Measurements from ENCODE around the gene KLHDC9.
"Not testable (repeated sequence)": the region's sequence is repeated elsewhere in the genome, so short reads cannot be mapped to it uniquely, and the experiment has no call there.

Gene KLHDC9

GRCh38 chr1:161099090-161099802, 1.1 kb downstream of the KLHDC9 start:
- no peak for DNase-seq

DNA sequence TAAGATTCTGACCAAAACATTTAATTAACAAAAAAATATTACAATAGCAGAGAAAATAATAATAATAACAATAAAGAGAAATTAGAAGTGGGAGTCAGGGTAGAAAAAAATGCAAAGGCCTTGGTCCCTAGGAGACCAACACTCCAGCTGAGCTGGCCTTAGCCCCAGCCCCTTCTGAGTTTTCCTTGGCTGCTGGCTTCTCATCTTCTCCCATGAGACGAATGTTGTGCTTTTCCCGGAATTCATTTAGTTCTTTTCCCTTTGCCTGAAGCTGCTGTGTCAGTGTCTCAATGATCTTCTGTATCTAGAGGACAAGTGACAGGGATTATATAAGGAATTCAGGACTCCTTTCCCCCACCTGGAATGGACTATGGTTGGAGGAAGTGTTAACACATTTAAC, 2.4 kb downstream of the KLHDC9 start:
- DNase-seq, result no peak

DNA sequence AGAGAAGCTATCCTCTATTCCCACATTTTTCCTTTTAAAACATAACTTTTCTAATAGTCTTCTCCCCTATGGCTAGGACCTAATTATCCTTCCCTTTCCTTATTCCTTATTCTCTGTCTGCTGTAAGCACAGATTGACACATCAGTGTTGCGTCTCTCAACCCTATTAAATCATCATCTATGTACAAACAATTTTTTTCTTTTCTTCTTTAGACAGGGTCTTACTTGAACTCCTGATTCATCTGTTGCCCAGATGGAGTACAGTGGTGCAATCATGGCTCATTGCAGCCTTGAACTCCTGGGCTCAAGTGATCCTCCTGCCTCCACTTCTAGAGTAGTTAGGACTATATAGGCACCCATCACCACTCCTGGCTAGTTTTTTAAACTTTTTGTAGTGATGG, 8.3 kb downstream of the KLHDC9 start:
- DNase-seq, result no peak

DNA sequence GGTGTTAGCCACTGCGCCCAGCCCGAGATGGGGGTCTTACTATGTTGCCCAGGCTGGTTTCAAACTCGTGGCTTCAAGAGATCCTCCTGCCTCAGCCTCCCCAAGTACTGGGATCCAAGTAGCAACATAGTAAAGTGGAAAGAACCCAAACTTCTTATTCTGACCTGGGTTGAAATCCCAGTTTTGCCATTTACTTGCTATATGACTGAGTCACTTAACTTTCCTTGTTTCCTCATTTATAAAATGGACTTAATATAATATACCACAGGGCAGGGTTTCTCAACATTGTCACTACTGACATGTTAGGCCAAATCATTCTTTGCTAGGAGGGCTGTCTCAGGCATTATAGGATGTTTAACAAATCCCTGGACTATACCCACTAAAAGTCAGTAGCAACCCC, 13.0 kb downstream of the KLHDC9 start:
- no peak for DNase-seq

GRCh38 chr1:161111527-161111926, 13.4 kb downstream of the KLHDC9 start:
- DNase-seq, result no peak

DNA sequence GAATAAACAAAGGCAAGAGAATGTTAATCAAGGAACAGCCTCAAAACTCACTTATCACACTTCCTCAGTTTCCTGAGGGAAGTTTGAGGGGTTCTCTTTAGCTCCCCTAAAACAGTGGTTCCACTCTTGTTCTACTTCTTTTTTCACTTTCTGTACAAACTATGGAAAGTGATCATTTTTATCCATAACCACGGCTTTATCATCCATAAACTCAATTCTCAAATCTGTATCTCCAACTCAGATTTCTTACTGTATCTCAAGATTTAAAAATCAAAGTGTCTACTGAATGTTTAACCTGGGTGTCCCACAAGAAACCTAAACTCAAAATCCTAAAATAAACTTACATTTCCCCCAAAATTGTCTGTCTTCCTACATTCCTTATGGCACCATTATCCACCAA, 15.8 kb downstream of the KLHDC9 start:
- DNase-seq, result no peak

DNA sequence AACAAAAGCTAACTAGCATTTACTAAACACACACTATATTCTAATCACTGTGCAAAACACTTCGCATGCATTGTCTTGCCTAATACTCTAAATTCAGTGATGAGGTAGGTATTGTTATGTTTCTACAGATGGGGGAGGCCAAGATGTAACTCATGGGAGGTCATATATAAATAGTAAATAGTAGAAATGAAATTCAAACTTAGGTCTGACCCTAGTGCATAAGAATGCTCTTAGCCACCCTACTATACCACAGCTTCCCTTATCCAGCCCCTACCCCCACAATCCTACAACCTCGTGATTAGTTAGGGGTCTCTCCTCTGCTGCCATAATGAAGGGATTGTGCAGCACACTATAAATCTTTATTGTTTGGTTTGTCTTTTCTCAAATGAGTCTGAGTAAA, 16.4 kb downstream of the KLHDC9 start:
- peak; percentile 25 for DNase-seq

GRCh38 chr1:161115132-161115711, 17.1 kb downstream of the KLHDC9 start:
- peak; percentile 83 for DNase-seq

- DNase-seq, result not testable (repeated sequence)
Measured at GRCh38 chr1:161115961-161116360, 17.8 kb downstream of the KLHDC9 start.

DNA sequence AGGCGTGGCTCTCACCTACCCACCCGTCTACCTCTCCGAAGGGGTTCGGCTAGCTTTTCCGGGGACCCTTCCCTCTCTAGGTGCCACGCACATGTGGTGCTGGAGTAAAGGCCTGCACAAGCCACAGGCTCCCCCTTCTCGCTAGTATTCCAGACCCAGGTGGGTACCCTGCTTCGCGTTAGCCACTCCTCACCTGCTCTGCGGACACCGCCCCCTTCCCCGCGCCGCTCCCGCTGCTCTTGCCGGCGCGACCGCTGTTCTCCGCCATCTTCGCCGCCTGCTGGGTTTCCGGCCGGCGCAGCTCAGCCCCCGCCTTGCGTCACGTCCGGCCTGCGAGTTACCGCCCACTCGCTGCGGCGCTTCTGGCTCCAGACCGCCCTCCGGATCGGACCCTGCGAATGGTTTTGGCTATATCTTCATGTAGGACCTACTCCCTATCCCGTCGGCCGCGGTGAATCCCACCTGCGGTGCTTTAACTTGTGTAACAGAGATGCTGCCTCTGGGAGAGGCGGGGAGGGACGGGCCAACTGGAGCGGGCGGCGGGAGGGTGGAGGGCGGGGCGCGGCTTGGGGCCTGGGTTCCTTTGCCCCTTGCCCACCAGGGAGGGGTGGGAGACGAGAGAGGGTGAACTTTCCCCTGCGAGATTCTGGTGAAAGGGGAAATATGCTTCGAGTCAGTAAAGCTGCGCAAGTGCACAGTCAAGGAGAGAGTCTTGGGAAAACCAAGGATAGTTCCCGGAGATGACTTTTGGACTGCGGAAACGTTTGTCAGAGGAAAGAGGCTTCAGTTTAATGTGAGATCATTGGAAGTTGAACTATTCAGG, 19.8 kb downstream of the KLHDC9 start, which contains the start of the genes NIT1 and PFDN2:
NIT1 (plus strand) TSS at position 347 of the 823 bp plus-strand sequence; CDS start at position 419, 72 bp downstream.
PFDN2 (minus strand) TSS at position 279 of the 823 bp plus-strand sequence; CDS start at position 268, 11 bp downstream.
- DNase-seq, result peak; percentile 81

DNA sequence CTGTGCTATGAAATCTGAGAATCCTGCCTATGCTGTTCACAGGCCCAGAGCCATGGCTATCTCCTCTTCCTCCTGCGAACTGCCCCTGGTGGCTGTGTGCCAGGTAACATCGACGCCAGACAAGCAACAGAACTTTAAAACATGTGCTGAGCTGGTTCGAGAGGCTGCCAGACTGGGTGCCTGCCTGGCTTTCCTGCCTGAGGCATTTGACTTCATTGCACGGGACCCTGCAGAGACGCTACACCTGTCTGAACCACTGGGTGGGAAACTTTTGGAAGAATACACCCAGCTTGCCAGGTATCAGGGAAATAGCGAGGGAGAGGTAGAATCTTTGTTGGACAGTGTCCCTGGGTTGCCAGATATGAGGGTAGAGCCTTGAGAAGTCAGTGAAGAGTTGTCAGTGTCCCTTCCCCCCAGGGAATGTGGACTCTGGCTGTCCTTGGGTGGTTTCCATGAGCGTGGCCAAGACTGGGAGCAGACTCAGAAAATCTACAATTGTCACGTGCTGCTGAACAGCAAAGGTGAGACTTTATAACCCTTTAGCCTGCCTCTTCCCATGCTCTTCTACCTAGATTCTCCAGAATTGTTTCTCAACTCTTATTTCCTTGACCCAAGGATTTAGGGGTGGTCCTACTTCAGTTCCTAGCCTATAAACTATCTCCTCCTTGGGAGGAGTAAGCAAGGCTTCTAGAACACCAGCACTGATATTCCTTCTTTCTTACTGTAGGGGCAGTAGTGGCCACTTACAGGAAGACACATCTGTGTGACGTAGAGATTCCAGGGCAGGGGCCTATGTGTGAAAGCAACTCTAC, 21.1 kb downstream of the KLHDC9 start:
- DNase-seq, result peak; percentile 71

DNA sequence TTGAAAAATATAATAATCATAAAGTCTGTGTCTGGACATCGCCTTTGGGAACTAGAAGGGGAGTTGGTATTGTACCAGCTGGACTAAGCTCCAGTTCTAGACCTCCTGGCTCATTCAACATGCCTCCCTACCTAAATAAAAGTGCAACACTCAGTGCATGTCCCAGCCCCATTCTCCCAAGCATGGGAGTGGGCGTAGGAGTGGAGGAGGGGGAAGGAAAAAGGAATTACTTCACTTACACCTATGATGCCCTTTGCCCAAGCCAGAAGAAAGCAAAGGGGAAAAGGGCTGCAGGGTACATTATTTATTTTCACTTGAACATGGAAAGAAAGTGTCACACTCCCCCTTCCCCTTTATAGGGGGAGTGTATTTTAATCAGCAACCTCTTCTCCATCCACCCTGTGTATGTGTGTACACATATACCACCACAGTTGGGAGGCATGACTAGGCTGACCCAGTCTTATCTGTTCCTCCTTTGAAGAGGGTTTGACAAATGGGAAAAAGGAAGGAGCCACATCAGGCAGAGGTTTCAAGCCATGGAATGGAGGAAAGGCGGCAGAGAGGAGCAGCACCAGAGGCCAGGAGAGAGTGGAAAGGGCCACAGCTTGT, 23.0 kb downstream of the KLHDC9 start:
- DNase-seq, result no peak

DNA sequence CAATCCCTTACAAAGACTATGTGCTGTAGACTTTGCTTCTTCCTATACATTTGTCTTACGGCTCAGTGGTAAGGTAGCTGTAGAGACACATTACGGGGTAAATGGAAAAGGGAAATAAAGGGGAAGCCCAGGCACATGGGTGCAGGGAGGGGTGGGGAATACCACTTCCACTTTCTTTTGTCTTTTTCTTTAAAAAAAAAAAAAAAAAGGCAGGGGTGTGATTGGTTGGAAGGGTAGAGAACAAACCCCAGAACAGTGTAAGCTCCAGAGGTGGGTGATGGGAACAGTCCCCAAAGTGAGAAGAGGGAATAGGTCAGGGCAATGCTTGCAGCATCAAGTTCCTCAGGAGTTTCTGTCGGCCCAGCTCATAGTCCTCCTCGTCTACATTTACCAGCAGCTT, 23.7 kb downstream of the KLHDC9 start:
- no peak for DNase-seq

- no peak for DNase-seq
Measured at GRCh38 chr1:161122967-161123366, 24.8 kb downstream of the KLHDC9 start.

DNA sequence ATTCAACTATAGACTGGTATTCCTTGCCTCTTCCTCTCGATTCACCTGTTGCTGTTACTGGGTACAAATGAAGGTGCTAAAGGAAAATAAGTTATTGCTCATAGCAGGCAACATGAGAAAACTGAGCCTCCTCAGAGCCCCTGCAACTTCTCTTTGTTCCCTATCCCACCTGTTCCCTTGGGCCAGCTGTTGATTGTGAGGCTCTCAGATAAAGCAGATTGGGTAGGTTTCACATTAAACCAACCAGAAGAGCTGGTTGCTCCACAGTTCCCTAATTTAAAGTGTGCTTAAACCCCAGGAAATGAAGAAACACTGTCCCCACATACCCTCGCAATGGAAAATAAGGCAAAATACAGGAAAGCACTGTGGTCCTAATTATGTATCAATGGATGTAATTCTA, 29.5 kb downstream of the KLHDC9 start:
- no peak for DNase-seq

DNA sequence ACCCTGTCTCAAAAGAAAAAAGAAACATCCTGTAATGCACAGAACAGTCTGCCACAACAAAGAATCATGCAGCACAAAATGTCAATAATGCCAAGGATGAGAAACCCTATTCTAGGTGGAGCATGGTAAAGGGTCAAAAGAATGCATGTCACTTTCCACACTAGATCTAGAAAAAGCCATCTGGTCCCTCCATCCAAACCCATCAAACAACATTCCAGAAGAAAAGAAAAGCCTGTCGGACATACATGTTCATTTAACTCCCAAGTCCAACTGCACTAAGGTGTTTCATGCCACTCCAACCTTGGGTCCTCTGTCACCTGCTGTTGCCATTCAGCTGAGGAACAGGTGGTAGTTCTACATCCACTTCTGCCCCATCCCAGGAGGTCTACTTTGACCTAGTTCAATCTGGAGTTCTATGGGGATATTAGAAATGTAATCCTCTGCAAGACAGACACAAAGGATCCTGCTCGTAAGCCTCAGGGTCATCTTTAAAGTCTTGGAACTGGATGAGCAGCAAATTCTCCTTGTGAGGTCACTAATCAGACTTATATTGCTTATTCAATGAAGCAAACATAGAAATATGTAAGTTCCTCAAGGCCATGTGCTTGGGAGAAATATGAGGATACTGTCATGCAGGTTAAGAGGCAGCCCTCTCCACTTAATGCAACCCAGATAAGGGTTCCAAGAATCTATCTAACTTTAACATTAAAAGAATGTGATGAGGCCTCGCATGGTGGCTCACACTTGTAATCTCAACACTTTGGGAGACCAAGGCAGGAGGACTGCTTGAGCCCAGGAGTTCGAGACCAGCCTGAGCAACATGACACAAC, 30.6 kb downstream of the KLHDC9 start:
- no peak for DNase-seq

GRCh38 chr1:161130266-161130665, 32.1 kb downstream of the KLHDC9 start:
- no peak for DNase-seq

DNA sequence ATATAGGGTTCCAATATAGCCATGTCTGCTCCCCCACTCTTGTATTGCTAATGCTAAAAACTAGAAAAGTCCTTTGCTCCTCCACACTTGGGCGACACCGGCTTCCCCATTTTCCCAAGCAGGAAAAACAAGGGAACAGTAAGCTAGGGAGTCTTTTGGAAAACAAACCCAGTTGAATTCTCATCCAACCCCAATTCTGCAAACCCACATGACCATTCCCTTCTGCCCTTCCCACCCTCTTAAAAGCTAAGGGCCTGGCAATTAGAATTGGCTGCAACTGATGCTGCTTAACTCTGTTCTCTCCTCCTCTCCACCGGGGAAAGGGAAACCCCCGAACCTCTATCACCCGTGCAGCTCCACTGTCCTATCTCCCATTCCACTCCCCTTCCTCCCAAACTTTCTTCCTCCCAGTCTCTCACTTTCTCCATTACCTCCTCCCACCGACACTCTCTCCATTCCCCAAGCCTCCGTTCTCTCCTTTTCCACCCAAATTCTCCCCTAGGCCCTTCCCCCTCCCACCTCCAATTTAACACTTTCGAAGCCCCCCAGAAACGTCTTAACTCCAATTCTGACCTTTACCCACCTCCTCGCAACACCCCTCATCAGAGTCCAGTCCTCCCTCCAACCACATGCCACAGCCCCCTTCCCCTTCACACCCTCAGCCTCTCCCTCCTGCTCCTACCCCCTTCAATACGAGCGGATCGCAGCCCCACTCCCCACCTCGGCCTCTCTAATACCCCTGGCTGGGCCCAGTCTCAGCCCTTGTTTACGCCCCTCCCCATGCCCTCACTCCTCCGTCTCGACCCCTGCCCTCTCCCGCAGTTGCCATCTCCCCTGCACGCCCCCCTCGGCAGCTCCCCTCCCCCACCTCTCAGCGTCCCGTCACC, 33.6 kb downstream of the KLHDC9 start:
- DNase-seq, result peak; percentile 10

- peak; percentile 98 for DNase-seq
Measured at GRCh38 chr1:161132410-161133219, 34.5 kb downstream of the KLHDC9 start, which contains the start of gene DEDD. Gene DEDD, minus strand, starts transcription at chr1:161132667. Its CDS starts 8,205 bp downstream, at chr1:161124462.
